Right lobe of liver (tissue), 6 donors: ENCODE data around the gene PTK6. TPM values are rescaled to one million over a fixed set of nuclear protein-coding genes. Genes with fewer than 3 reads are reported as not detected.

Source experiments
- ATAC-seq, 4 donors: fragments of 200-7000 bp; cut with Tn5 transposase; one replicate each; pipeline ENCODE4 v1.9.1; 2020; ENCODE audit warnings: mild to moderate bottlenecking in 4 of 4, moderate library complexity in 4 of 4
- DNase-seq, 3 donors: peaks; one replicate each; pipeline ENCODE4 v3.0.0-alpha.2; 2020
- H3K27ac ChIP-seq, 3 donors: fragments of 200-600 bp; one replicate each; pipeline ENCODE4 v1.8.0; 2022
- H3K27me3 ChIP-seq, 2 donors: fragments of 200-600 bp; one replicate each; pipeline ENCODE4 v1.8.0; 2022
- H3K36me3 ChIP-seq, 4 donors: fragments of 200-600 bp; sonication (generic) in 1 of 4; one replicate each; pipeline versions ENCODE4 v1.5.1 to v1.8.0; 2017 to 2022; ENCODE audit warnings: control low read depth in 1 of 4
- H3K4me1 ChIP-seq, 4 donors: fragments of 200-600 bp; sonication (generic) in 1 of 4; one replicate each; pipeline versions ENCODE4 v1.5.1 to v1.8.0; 2017 to 2022; ENCODE audit warnings: control low read depth in 1 of 4
- H3K4me3 ChIP-seq, 3 donors: fragments of 200-600 bp; one replicate each; pipeline ENCODE4 v1.8.0; 2022
- H3K9me3 ChIP-seq, 4 donors: fragments of 200-600 bp; sonication (generic) in 1 of 4; one replicate each; pipeline versions ENCODE4 v1.5.1 to v1.8.0; 2017 to 2022; ENCODE audit warnings: control low read depth in 1 of 4
- POLR2A ChIP-seq: fragments of 450-650 bp; IDR thresholded peaks from one replicate; pipeline ENCODE4 v1.6.1; 2017; ENCODE audit warnings: antibody characterized with exemption, mild to moderate bottlenecking
- WGBS: methylation state at CpG from one replicate; pipeline ENCODE4 v1.1.6; 2018; ENCODE audit warnings: low coverage, low lambda C conversion rate; ENCODE audit not compliant: insufficient coverage; ENCODE audit errors: missing lambda C conversion rate; 5-methylcytosine and 5-hydroxymethylcytosine counted together
- intact Hi-C, 2 donors: fragments of 100-400 bp; cut with DNase I; formaldehyde crosslinking; loops; one replicate each; pipeline versions ENCODE4 v1.11.2 to v1.14.1; 2022
- total RNA-seq, 6 experiments: library from RNA; depleted of rRNA in 2 of 6; stranded (reverse); fragments of >200 nt in 2 of 6; fragmentation: NEBNext Ultra II Directional in 3 of 6; extraction: Animal tissue kit (Norgen Biotek cat#: 25700) in 3 of 6; gene quantifications; one replicate each; pipeline versions ENCODE4 v1.1.0 to v1.2.4, GENCODE V29; 2016 to 2023
- TF ChIP-seq, protein P1 (sequence below), 4 donors: fragments of 200-600 bp in 3 of 4; fragments of 450-650 bp in 1 of 4; IDR thresholded peaks; one replicate each; pipeline versions ENCODE4 v1.5.1 to v1.8.0; 2016 to 2022; ENCODE audit warnings: antibody characterized with exemption in 4 of 4, mild to moderate bottlenecking in 2 of 4
- donor health status: DM: no; HTN: yes; CAD: no.
- donor health status: DM: no; HTN: no; CAD: no.
- donor health status: DM: no; HTN: no; CAD: no.
- donor health status: DM: no; HTN: yes; CAD: no.
- donor health status: DM: no; HTN: yes; CAD: no.

Gene PTK6
- total RNA-seq, 6 experiments from 2014 or later = 0.78 to 11.0 (median 3.6) TPM

- no peak for TF ChIP-seq POLR2A
- TF ChIP-seq, protein P1, sequence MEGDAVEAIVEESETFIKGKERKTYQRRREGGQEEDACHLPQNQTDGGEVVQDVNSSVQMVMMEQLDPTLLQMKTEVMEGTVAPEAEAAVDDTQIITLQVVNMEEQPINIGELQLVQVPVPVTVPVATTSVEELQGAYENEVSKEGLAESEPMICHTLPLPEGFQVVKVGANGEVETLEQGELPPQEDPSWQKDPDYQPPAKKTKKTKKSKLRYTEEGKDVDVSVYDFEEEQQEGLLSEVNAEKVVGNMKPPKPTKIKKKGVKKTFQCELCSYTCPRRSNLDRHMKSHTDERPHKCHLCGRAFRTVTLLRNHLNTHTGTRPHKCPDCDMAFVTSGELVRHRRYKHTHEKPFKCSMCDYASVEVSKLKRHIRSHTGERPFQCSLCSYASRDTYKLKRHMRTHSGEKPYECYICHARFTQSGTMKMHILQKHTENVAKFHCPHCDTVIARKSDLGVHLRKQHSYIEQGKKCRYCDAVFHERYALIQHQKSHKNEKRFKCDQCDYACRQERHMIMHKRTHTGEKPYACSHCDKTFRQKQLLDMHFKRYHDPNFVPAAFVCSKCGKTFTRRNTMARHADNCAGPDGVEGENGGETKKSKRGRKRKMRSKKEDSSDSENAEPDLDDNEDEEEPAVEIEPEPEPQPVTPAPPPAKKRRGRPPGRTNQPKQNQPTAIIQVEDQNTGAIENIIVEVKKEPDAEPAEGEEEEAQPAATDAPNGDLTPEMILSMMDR (IDR thresholded peaks at IDR 0.05) = no peak
- ATAC-seq = no peak
- intact Hi-C loops = no loop called here
- Histone ChIP-seq H3K27ac (no peak overlapping the region), H3K36me3 (no peaks in the 10 kb centered on the region), H3K27me3 (peaks cover 0 to 7% of the 10 kb centered on the region in 2 donors), H3K4me1 (no peaks in the 10 kb centered on the region), H3K9me3 (no peaks in the 10 kb centered on the region), H3K4me3 (no peak overlapping the region)
- DNase-seq = peak in 1 of 3 donors; percentile 35
- 19% methylated on average over 5 of the region's 26 CpGs for WGBS
Measured at GRCh38 chr20:63501818-63502670, 35.1 kb downstream of the PTK6 start.

DNA sequence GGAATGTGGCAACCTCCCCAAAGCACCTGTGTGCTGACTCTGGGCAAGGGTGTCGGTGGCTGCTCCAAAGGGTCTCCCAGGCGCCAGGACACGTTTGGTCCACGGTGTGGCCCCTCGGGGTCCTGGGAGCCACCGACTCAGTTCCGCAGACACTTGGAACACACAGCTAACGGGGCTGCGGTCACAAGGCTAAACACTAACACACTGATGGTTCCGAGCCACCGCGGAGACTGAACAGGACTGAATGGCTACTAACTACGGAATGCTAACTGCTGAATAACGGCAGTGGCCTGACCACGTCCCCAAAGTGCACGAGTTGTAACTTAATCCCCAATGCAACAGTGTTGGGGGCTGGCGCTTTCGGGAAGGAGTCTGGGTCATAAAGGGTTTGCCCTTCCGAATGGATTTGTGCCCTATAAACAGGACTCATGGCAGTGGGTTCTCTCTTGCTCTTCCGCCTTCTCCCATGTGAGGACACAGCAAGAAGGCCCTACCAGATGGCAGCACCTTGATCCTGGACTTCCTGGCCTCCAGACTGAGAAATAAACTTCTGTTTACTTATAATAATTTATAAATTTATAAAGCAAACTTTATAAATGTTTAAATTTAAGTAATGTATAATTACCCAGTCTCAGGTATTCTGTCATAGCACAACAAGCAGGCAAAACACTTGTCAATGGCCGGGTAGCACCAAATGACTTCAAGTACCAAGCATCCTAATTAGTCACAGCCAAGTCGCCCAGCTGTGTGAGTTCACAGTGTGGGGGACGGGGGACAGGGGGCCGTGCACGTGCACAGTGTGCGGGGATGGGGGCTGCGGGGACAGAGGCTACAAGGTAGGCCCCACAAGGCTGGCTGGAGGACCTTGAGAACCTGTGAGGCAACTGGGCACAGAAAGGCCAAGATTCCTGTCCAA is 36.0 kb downstream of the PTK6 start:
- Histone ChIP-seq H3K4me1 (no peaks in the 10 kb centered on the region), H3K4me3 (no peak overlapping the region), H3K27ac (no peak overlapping the region), H3K36me3 (no peaks in the 10 kb centered on the region), H3K9me3 (no peaks in the 10 kb centered on the region), H3K27me3 (peaks cover 0 to 7% of the 10 kb centered on the region in 2 donors)
- 77% methylated on average over 23 of the region's 27 CpGs for WGBS
- ATAC-seq (no peak), DNase-seq (peak in 2 of 3 donors; percentile 36 to 41)
- TF ChIP-seq POLR2A = no peak
- TF ChIP-seq, protein P1 (IDR thresholded peaks at IDR 0.05) = no peak
- intact Hi-C loops = no loop called here

- 80% methylated on average over 1 of the region's 24 CpGs for WGBS
Measured at GRCh38 chr20:63500151-63500901, 36.9 kb downstream of the PTK6 start.

More at GRCh38 chr20:63500151-63500901, 36.9 kb downstream of the PTK6 start:
- DNase-seq (peak in 2 of 3 donors; percentile 35 to 42), ATAC-seq (no peak)
- no peaks in the 10 kb centered on the region for H3K9me3 ChIP-seq
- no peaks in the 10 kb centered on the region for H3K36me3 ChIP-seq
- H3K4me3 ChIP-seq = no peak overlapping the region
- no peak overlapping the region for H3K27ac ChIP-seq
- H3K27me3 ChIP-seq = peaks cover 0 to 7% of the 10 kb centered on the region in 2 donors
- no peaks in the 10 kb centered on the region for H3K4me1 ChIP-seq
- TF ChIP-seq, protein P1 (IDR thresholded peaks at IDR 0.05) = no peak
- no peak for TF ChIP-seq POLR2A
- intact Hi-C loops = no loop called here
